CD14-positive monocyte (primary cell): ENCODE results near the gene TRPM2. TPM values are rescaled to one million over a fixed set of nuclear protein-coding genes. Genes with fewer than 3 reads are reported as not detected.

Experiments used
- DNase-seq, 3 donors: peaks; one replicate each; pipeline ENCODE4 v3.0.0-alpha.2; 2011 to 2022
- H2AFZ ChIP-seq: 2 replicates; pipeline ENCODE4 v1.6.0; 2012; ENCODE audit warnings: mild to moderate bottlenecking, low read depth, low read length, inconsistent platforms; ENCODE audit not compliant: insufficient read depth, poor library complexity, severe bottlenecking
- H3K27ac ChIP-seq, 2 donors: 1 replicate in 1 of 2; 2 replicates in 1 of 2; pipeline ENCODE4 v1.5.1; 2012 to 2013; ENCODE audit warnings: low read length in 2 of 2, control low read depth in 1 of 2, inconsistent platforms in 1 of 2, low read depth in 1 of 2, mild to moderate bottlenecking in 1 of 2
- H3K27me3 ChIP-seq, 2 donors: one replicate each; pipeline versions ENCODE4 v1.6.0 to v1.6.1; 2011 to 2013; ENCODE audit warnings: low read length in 2 of 2; ENCODE audit not compliant: control insufficient read depth in 2 of 2, insufficient read depth in 2 of 2
- H3K36me3 ChIP-seq, 2 donors: replicated peaks in 1 of 2; 1 replicate in 1 of 2; 2 replicates in 1 of 2; pipeline versions ENCODE4 v1.5.1 to v1.6.1; 2012 to 2013; ENCODE audit warnings: low read length in 2 of 2, control low read depth in 1 of 2, inconsistent platforms in 1 of 2, mild to moderate bottlenecking in 1 of 2; ENCODE audit not compliant: insufficient read depth in 2 of 2, control insufficient read depth in 1 of 2
- H3K4me1 ChIP-seq, 2 donors: 1 replicate in 1 of 2; 2 replicates in 1 of 2; pipeline versions ENCODE4 v1.5.1 to v1.6.1; 2012 to 2013; ENCODE audit warnings: low read length in 2 of 2, control low read depth in 1 of 2, inconsistent platforms in 1 of 2, mild to moderate bottlenecking in 1 of 2, moderate library complexity in 1 of 2; ENCODE audit not compliant: insufficient read depth in 2 of 2, control insufficient read depth in 1 of 2
- H3K4me2 ChIP-seq: replicated peaks from 2 replicates; pipeline ENCODE3; 2012; ENCODE audit warnings: low read length, moderate library complexity, mild to moderate bottlenecking; ENCODE audit not compliant: poor library complexity, severe bottlenecking; ENCODE audit errors: extremely low read depth
- H3K4me3 ChIP-seq, 3 experiments: fragments of 200-600 bp in 1 of 3; sonication (generic) in 1 of 3; replicated peaks in 1 of 3; 1 replicate in 2 of 3; 2 replicates in 1 of 3; pipeline ENCODE4 v1.5.1; 2011 to 2013; ENCODE audit warnings: low read length in 3 of 3, mild to moderate bottlenecking in 3 of 3, control low read depth in 2 of 3, low read depth in 2 of 3, inconsistent platforms in 1 of 3, moderate library complexity in 1 of 3
- H3K79me2 ChIP-seq: 2 replicates; pipeline ENCODE4 v1.6.0; 2012; ENCODE audit warnings: mild to moderate bottlenecking, control low read depth, inconsistent platforms, low read length, moderate library complexity; ENCODE audit not compliant: insufficient read depth
- H3K9ac ChIP-seq: 2 replicates; pipeline ENCODE4 v1.6.0; 2017; ENCODE audit warnings: low read length, mild to moderate bottlenecking; ENCODE audit not compliant: insufficient read depth, poor library complexity, severe bottlenecking
- H3K9me3 ChIP-seq, 2 donors: replicated peaks in 1 of 2; 1 replicate in 1 of 2; 2 replicates in 1 of 2; pipeline versions ENCODE4 v1.5.1 to v1.6.1; 2012 to 2013; ENCODE audit warnings: low read length in 2 of 2, control low read depth in 1 of 2; ENCODE audit not compliant: control insufficient read depth in 1 of 2, insufficient read depth in 1 of 2
- H4K20me1 ChIP-seq: 2 replicates; pipeline ENCODE4 v1.6.0; 2012; ENCODE audit warnings: mild to moderate bottlenecking, low read length, control low read depth, moderate library complexity; ENCODE audit not compliant: insufficient read depth
- H3K27ac Mint-ChIP-seq, 7 donors: one replicate each; pipeline ENCODE4 v1.8.0; 2020; ENCODE audit warnings: mild to moderate bottlenecking in 7 of 7, mixed read lengths in 7 of 7, moderate library complexity in 6 of 7, inconsistent platforms in 2 of 7
- H3K27me3 Mint-ChIP-seq, 3 donors: one replicate each; pipeline ENCODE4 v1.8.0; 2021 to 2022; ENCODE audit warnings: low read depth in 3 of 3, mild to moderate bottlenecking in 3 of 3, mixed read lengths in 3 of 3, moderate library complexity in 3 of 3, inconsistent platforms in 1 of 3
- H3K36me3 Mint-ChIP-seq, 2 donors: one replicate each; pipeline ENCODE4 v1.8.0; 2020; ENCODE audit warnings: mixed read lengths in 2 of 2, inconsistent platforms in 1 of 2, mild to moderate bottlenecking in 1 of 2
- H3K4me1 Mint-ChIP-seq: one replicate; pipeline ENCODE4 v1.8.0; 2020; ENCODE audit warnings: mild to moderate bottlenecking, mixed read lengths
- H3K4me3 Mint-ChIP-seq, 2 donors: one replicate each; pipeline ENCODE4 v1.8.0; 2020; ENCODE audit warnings: mild to moderate bottlenecking in 2 of 2, mixed read lengths in 2 of 2, moderate library complexity in 1 of 2
- H3K9me3 Mint-ChIP-seq, 7 donors: one replicate each; pipeline ENCODE4 v1.8.0; 2020 to 2022; ENCODE audit warnings: mixed read lengths in 7 of 7, mild to moderate bottlenecking in 6 of 7, moderate library complexity in 6 of 7, inconsistent platforms in 2 of 7
- CTCF ChIP-seq: fragments of 200-600 bp; IDR thresholded peaks from one replicate; pipeline ENCODE4 v1.8.0; 2022; ENCODE audit warnings: antibody characterized with exemption, mild to moderate bottlenecking
- WGBS: methylation state at CpG from one replicate; pipeline ENCODE4 v1.1.5; 2013; ENCODE audit warnings: missing lambda C conversion rate; ENCODE audit not compliant: insufficient coverage; 5-methylcytosine and 5-hydroxymethylcytosine counted together
- intact Hi-C, 2 donors: fragments of 100-400 bp; cut with micrococcal nuclease; formaldehyde crosslinking; loops; one replicate each; pipeline versions ENCODE4 v1.15.0 to v1.15.1; 2023
- polyA plus RNA-seq, 3 donors: library from polyadenylated mRNA; depleted of rRNA in 1 of 3; unstranded in 2 of 3; stranded (reverse) in 1 of 3; fragments of 300-500 nt in 2 of 3; fragments of >200 nt in 1 of 3; fragmentation: Illumina TruSeq in 2 of 3; gene quantifications; 1 replicate in 2 of 3; 2 replicates in 1 of 3; pipeline ENCODE4 v1.2.3, GENCODE V29; 2012 to 2021

The TRPM2 gene
- polyA plus RNA-seq, 3 donors = 7.6 to 21.6 (median 12.2) TPM

GRCh38 chr21:44347911-44348451 lies 5.4 kb upstream of the TRPM2 start:
- no peak for TF ChIP-seq CTCF
- H3K36me3 ChIP-seq = no peaks in the 10 kb centered on the region
- H3K27me3 ChIP-seq = peaks cover 4 to 37% of the 10 kb centered on the region in 2 donors
- H3K4me2 ChIP-seq = no peak overlapping the region
- peaks cover 34% of the 10 kb centered on the region for H3K4me1 Mint-ChIP-seq
- no peak overlapping the region for H3K4me3 ChIP-seq
- H3K4me1 ChIP-seq = peaks cover 31 to 36% of the 10 kb centered on the region in 2 donors
- no peak overlapping the region for H3K27ac Mint-ChIP-seq
- 55% methylated on average over 22 of the region's 22 CpGs for WGBS
- peaks cover 0 to 2% of the 10 kb centered on the region in 2 donors for H3K36me3 Mint-ChIP-seq
- no peak overlapping the region for H2AFZ ChIP-seq
- no peaks in the 10 kb centered on the region for H3K9me3 ChIP-seq
- H3K27me3 Mint-ChIP-seq = peaks cover 39 to 64% (median 45%) of the 10 kb centered on the region in 3 donors
- intact Hi-C loops = no loop called here
- no peaks in the 10 kb centered on the region for H4K20me1 ChIP-seq
- DNase-seq = no peak
- no peak overlapping the region for H3K27ac ChIP-seq
- peaks cover 11% of the 10 kb centered on the region for H3K79me2 ChIP-seq
- peaks cover 0 to 3% (median 0%) of the 10 kb centered on the region in 7 donors for H3K9me3 Mint-ChIP-seq
- H3K9ac ChIP-seq = no peak overlapping the region
- peak overlapping the region in 1 of 2 donors; percentile 53 for H3K4me3 Mint-ChIP-seq

- TF ChIP-seq CTCF = no peak
- Histone ChIP-seq H3K79me2 (peaks cover 11% of the 10 kb centered on the region), H3K4me1 (peaks cover 40 to 45% of the 10 kb centered on the region in 2 donors), H2AFZ (no peak overlapping the region), H4K20me1 (no peaks in the 10 kb centered on the region), H3K27me3 (peaks cover 4 to 37% of the 10 kb centered on the region in 2 donors), H3K4me3 (no peak overlapping the region), H3K4me2 (no peak overlapping the region), H3K36me3 (no peaks in the 10 kb centered on the region), H3K9me3 (no peaks in the 10 kb centered on the region), H3K9ac (no peak overlapping the region), H3K27ac (no peak overlapping the region)
- no peak for DNase-seq
- intact Hi-C loops = no loop called here
- Mint-ChIP-seq H3K27me3 (peaks cover 38 to 60% (median 44%) of the 10 kb centered on the region in 3 donors), H3K4me3 (peak overlapping the region; percentile 50 to 75), H3K27ac (no peak overlapping the region), H3K4me1 (peaks cover 43% of the 10 kb centered on the region), H3K36me3 (peaks cover 0 to 2% of the 10 kb centered on the region in 2 donors), H3K9me3 (peaks cover 0 to 3% (median 0%) of the 10 kb centered on the region in 7 donors)
- WGBS = 94% methylated on average over 18 of the region's 19 CpGs
Observed at GRCh38 chr21:44348861-44349260, 4.6 kb upstream of the TRPM2 start.
